Bronchial epithelial cell (primary cell): Measurements from ENCODE around the gene ATP2C1. TPM values are rescaled to one million over a fixed set of nuclear protein-coding genes. Genes with fewer than 3 reads are reported as not detected.

Experiments
- DNase-seq: peaks from one replicate; pipeline ENCODE4 v3.0.0-alpha.2; 2010; ENCODE audit warnings: low read depth
- FAIRE-seq: peaks from 2 replicates; lab custom pipeline; 2011; peaks lifted over from hg19 to GRCh38; lab: Jason Lieb, UNC
- H3K27me3 ChIP-seq: 2 replicates; pipeline ENCODE4 v1.5.1; 2011; ENCODE audit warnings: low read length; ENCODE audit not compliant: control insufficient read depth, insufficient read depth
- H3K36me3 ChIP-seq: 2 replicates; pipeline ENCODE4 v1.5.1; 2011; ENCODE audit warnings: low read length; ENCODE audit not compliant: control insufficient read depth, insufficient read depth
- H3K4me3 ChIP-seq: 2 replicates; pipeline ENCODE4 v1.5.1; 2011; ENCODE audit warnings: mild to moderate bottlenecking, low read depth, low read length, control low read depth
- CTCF ChIP-seq: IDR thresholded peaks from 2 replicates; pipeline ENCODE4 v1.5.1; 2011; ENCODE audit warnings: mild to moderate bottlenecking, moderate library complexity, low read length, control low read depth, inconsistent platforms; ENCODE audit not compliant: insufficient read depth, severe bottlenecking
- total RNA-seq: library from RNA; depleted of rRNA; stranded (reverse); fragments of >200 nt; gene quantifications from 2 replicates; pipeline ENCODE4 v1.2.1, GENCODE V29; 2014

ATP2C1 gene
- total RNA-seq, 1 donor from 2014 or later, result 96.9 TPM

GRCh38 chr3:130974201-130974600 is 80.3 kb downstream of the ATP2C1 start:
- Histone ChIP-seq H3K27me3 (no peaks in the 10 kb centered on the region), H3K36me3 (no peaks in the 10 kb centered on the region), H3K4me3 (no peak overlapping the region)
- no peak for TF ChIP-seq CTCF
- FAIRE-seq (no peak), DNase-seq (no peak)

- no peak for FAIRE-seq
- peak; percentile 94 for DNase-seq
- no peak for TF ChIP-seq CTCF
- Histone ChIP-seq H3K4me3 (no peak overlapping the region), H3K27me3 (no peaks in the 10 kb centered on the region), H3K36me3 (no peaks in the 10 kb centered on the region)
Observed at GRCh38 chr3:130975251-130975650, 81.4 kb downstream of the ATP2C1 start.

DNA sequence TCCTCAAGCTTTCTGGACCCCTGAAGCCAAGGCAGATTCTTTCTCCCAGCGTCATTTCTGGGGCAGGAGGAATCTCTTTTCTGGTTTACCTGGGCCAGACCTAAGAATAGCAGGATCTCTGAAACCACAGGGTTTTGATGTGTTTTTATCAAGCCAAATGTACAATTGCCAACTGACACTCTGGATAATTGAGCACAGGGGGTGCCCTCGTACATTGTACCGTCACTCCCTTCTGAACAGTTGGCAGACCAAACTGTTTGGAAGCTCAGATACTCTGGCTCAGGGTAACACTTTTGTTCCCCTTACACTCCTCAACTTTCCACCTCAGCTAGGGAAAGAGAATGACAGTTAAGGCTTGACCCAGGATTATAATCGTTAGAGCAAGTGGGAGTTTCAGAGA is 82.8 kb downstream of the ATP2C1 start:
- no peak overlapping the region for H3K4me3 ChIP-seq
- TF ChIP-seq CTCF, result no peak
- H3K36me3 ChIP-seq, result no peaks in the 10 kb centered on the region
- DNase-seq (no peak), FAIRE-seq (no peak)
- no peaks in the 10 kb centered on the region for H3K27me3 ChIP-seq

DNA sequence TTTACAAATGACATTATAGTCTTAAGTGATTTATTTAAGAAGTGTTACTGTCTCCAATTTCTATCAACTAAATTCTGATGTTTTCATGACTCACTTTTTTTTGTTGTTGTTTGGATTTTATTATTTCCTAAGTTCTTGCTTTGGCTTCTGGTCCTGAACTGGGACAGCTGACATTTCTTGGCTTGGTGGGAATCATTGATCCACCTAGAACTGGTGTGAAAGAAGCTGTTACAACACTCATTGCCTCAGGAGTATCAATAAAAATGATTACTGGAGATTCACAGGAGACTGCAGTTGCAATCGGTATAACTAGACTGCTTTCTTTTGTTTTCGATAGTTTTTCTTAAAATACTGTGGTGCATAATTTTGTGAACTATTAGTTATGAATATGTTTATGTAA is 85.2 kb downstream of the ATP2C1 start:
- FAIRE-seq (no peak), DNase-seq (no peak)
- H3K27me3 ChIP-seq, result no peaks in the 10 kb centered on the region
- H3K36me3 ChIP-seq, result no peaks in the 10 kb centered on the region
- no peak overlapping the region for H3K4me3 ChIP-seq
- no peak for TF ChIP-seq CTCF

DNA sequence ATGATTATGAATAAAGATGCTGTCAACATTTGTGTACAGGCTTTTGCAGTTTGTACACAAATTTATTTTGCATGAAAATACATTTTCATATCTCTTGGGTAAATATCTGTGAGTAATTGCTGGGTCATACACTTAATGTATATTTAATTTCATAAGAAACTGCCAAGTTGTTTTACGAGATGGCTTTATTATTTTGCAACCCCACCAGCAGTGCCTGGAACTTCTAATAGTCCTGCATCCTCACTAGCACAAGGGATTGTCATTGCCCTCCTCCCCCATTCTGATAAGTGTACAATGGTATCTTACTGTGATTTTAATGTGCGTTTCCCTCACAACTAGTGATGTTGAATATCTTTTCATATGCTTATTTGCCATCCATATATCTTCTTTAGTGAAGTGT is 87.6 kb downstream of the ATP2C1 start:
- Histone ChIP-seq H3K27me3 (no peaks in the 10 kb centered on the region), H3K36me3 (no peaks in the 10 kb centered on the region), H3K4me3 (no peak overlapping the region)
- TF ChIP-seq CTCF, result no peak
- no peak for FAIRE-seq
- no peak for DNase-seq

DNA sequence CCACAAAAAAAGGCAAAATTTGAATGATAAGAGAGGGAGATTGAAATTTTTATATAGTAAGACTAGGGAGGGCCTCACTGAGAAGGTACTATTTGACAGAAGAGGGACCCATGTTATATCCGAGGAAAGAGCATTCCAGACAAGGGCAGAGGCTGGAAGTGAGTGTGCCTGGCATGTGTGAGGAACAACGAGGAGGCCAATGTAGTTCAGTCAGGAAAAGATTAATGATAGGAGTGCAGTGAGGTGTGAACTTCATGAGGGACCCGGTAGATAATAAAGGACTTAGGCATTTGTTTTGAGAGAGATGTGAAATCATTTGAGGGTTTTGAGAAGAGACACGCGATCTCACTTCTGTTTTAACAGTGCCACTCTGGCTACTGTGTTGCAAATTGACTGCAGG is 96.4 kb downstream of the ATP2C1 start:
- FAIRE-seq (no peak), DNase-seq (no peak)
- Histone ChIP-seq H3K4me3 (no peak overlapping the region), H3K36me3 (peaks cover 6% of the 10 kb centered on the region), H3K27me3 (no peaks in the 10 kb centered on the region)
- no peak for TF ChIP-seq CTCF
